HepG2 (cell line): ENCODE measurements around the gene UBASH3A. TPM values are rescaled to one million over a fixed set of nuclear protein-coding genes. Genes with fewer than 3 reads are reported as not detected.
A peak's percentile ranks its signal among the peaks of the same experiment; 100 is the strongest.

ENCODE experiments used
- ATAC-seq: fragments of 200-7000 bp; cut with Tn5 transposase; 3 replicates; pipeline ENCODE4 v1.9.1; 2020; ENCODE audit warnings: mild to moderate bottlenecking, moderate library complexity
- BruUV-seq: library from RNA; stranded (reverse); fragments of 400-500 nt; replicated peaks from 2 replicates; lab custom pipeline; 2021; lab: Mats Ljungman, UMichigan
- CTCF ChIA-PET: fragments of 300-600 bp; formaldehyde crosslinking; extraction: SDS; loops from one replicate; lab custom pipeline; 2021; ENCODE audit warnings: low total read pairs, inconsistent platforms, low intra/inter-chr PET ratio; lab: Yijun Ruan, JAX
- POLR2A ChIA-PET: fragments of 350-600 bp; sonication (Branson Sonifier 250); formaldehyde crosslinking; loops from one replicate; lab custom pipeline; 2020; ENCODE audit warnings: antibody characterized with exemption, inconsistent platforms; lab: Yijun Ruan, JAX
- DNase-seq: peaks from one replicate; pipeline ENCODE4 v3.0.0-alpha.2; 2015; ENCODE audit warnings: low spot score
- FAIRE-seq: peaks from 3 replicates; lab custom pipeline; 2011; peaks lifted over from hg19 to GRCh38; lab: Jason Lieb, UNC
- H2AFZ ChIP-seq: one replicate; pipeline ENCODE4 v1.6.1; 2011; ENCODE audit warnings: low read length, inconsistent platforms
- H3K27ac ChIP-seq: fragments of 300-600 bp; 3 replicates; pipeline ENCODE4 v1.8.0; 2011; ENCODE audit warnings: mixed run types, mild to moderate bottlenecking, mixed read lengths, low read length, inconsistent platforms; ENCODE audit not compliant: insufficient read depth; ENCODE audit errors: extremely low read length
- H3K27me3 ChIP-seq, 2 experiments: fragments of 200-600 bp in 1 of 2; 2 replicates in 1 of 2; 3 replicates in 1 of 2; pipeline versions ENCODE4 v1.6.0 to v1.8.0; 2011; ENCODE audit warnings: low read length in 2 of 2, mild to moderate bottlenecking in 2 of 2, moderate library complexity in 2 of 2, inconsistent platforms in 1 of 2; ENCODE audit not compliant: insufficient read depth in 2 of 2, control insufficient read depth in 1 of 2
- H3K36me3 ChIP-seq, 2 experiments: fragments of 200-600 bp in 1 of 2; replicated peaks in 1 of 2; 2 replicates in 1 of 2; 3 replicates in 1 of 2; pipeline versions ENCODE4 v1.5.1 to v1.8.0; 2011; ENCODE audit warnings: low read length in 2 of 2, inconsistent platforms in 1 of 2; ENCODE audit not compliant: insufficient read depth in 2 of 2, control insufficient read depth in 1 of 2
- H3K4me1 ChIP-seq: 2 replicates; pipeline ENCODE4 v1.5.1; 2012; ENCODE audit warnings: low read length, inconsistent platforms; ENCODE audit not compliant: insufficient read depth
- H3K4me2 ChIP-seq: 2 replicates; pipeline ENCODE4 v1.6.0; 2011; ENCODE audit warnings: low read depth, low read length, inconsistent platforms
- H3K4me3 ChIP-seq, 3 experiments: fragments of 200-600 bp in 1 of 3; sonication (generic), shearing (Covaris generic) in 1 of 3; replicated peaks in 1 of 3; 2 replicates each; pipeline ENCODE4 v1.5.1; 2011 to 2016; ENCODE audit warnings: low read length in 3 of 3, inconsistent platforms in 2 of 3, low read depth in 2 of 3, mild to moderate bottlenecking in 2 of 3, control low read depth in 1 of 3, mixed read lengths in 1 of 3; ENCODE audit not compliant: insufficient read depth in 1 of 3
- H3K79me2 ChIP-seq: one replicate; pipeline ENCODE4 v1.6.1; 2011; ENCODE audit warnings: low read length, inconsistent platforms; ENCODE audit not compliant: insufficient read depth
- H3K9ac ChIP-seq: 2 replicates; pipeline ENCODE4 v1.6.0; 2011; ENCODE audit warnings: mild to moderate bottlenecking, low read depth, low read length, inconsistent platforms; ENCODE audit not compliant: insufficient read depth
- H3K9me3 ChIP-seq: 2 replicates; pipeline ENCODE4 v1.5.1; 2012; ENCODE audit warnings: mild to moderate bottlenecking, low read length
- H4K20me1 ChIP-seq: 2 replicates; pipeline ENCODE4 v1.6.0; 2011; ENCODE audit warnings: inconsistent platforms, mild to moderate bottlenecking, low read length, moderate library complexity; ENCODE audit not compliant: insufficient read depth
- MAFK ChIP-seq, 2 experiments: IDR thresholded peaks in 1 of 2; conservative IDR thresholded peaks in 1 of 2; 2 replicates each; pipeline ENCODE4 v1.6.1; 2011; ENCODE audit warnings: improper control_type of control experiment in 2 of 2, low read length in 2 of 2
- MIER2 ChIP-seq: IDR thresholded peaks from 2 replicates; pipeline ENCODE4 v1.6.1; 2016; ENCODE audit warnings: missing biosample characterization, missing genetic modification reagents
- PRDM10 ChIP-seq: sonication (generic); formaldehyde crosslinking; IDR thresholded peaks from 2 replicates; pipeline ENCODE4 v1.4.0; 2020; ENCODE audit warnings: low read depth, missing genetic modification reagents
- ZNF543 ChIP-seq: sonication (generic); formaldehyde crosslinking; IDR thresholded peaks from 2 replicates; pipeline ENCODE4 v1.4.0; 2020; ENCODE audit warnings: mild to moderate bottlenecking, missing genetic modification reagents
- ZNF839 ChIP-seq: sonication (generic); formaldehyde crosslinking; IDR thresholded peaks from 2 replicates; pipeline ENCODE4 v1.4.0; 2020; ENCODE audit warnings: missing genetic modification reagents, mild to moderate bottlenecking, borderline replicate concordance
- in situ Hi-C: cut with HindIII; loops from 2 replicates; pipeline ENCODE4 v1.10.0; 2017; ENCODE audit warnings: low pct_unique_long_range_greater_than_20kb; ENCODE audit not compliant: extremely low pct_ligation_motif_present
- intact Hi-C: fragments of 100-400 bp; cut with micrococcal nuclease; formaldehyde crosslinking; loops from one replicate; pipeline ENCODE4 v1.10.0; 2022; ENCODE audit not compliant: unreplicated experiment
- polyA plus RNA-seq, 8 experiments: library from polyadenylated mRNA; depleted of rRNA in 3 of 8; stranded (reverse) in 7 of 8; unstranded in 1 of 8; fragments of >200 nt; fragmentation: Illumina TruSeq in 4 of 8; extraction: Trizol in 4 of 8; gene quantifications; 2 replicates each; pipeline versions ENCODE4 v1.2.1 to v1.2.3, GENCODE V29; 2011 to 2016; ENCODE audit warnings: low read depth in 4 of 8, missing spikeins in 1 of 8, mixed read lengths in 1 of 8; ENCODE audit not compliant: insufficient read depth in 1 of 8
- total RNA-seq, 5 experiments: library from RNA; depleted of rRNA; stranded (reverse); fragments of >200 nt; fragmentation: Illumina TruSeq; extraction: Trizol; gene quantifications; 2 replicates each; pipeline ENCODE4 v1.2.3, GENCODE V29; 2016; ENCODE audit warnings: low read depth in 1 of 5

UBASH3A gene
- total and polyA plus RNA-seq, 2 of the 13 experiments (the other 11 are each of a cell fraction or from before 2014, with no cell fraction given) = not detected

GRCh38 chr21:42435833-42436232 is 32.1 kb downstream of the UBASH3A start:
- in situ Hi-C loops (no loop called here), intact Hi-C loops (no loop called here)
- Histone ChIP-seq H3K9ac (no peak overlapping the region), H3K36me3 (no peaks in the 10 kb centered on the region), H3K4me2 (no peak overlapping the region), H3K4me3 (no peak overlapping the region), H3K4me1 (no peaks in the 10 kb centered on the region), H3K27me3 (no peaks in the 10 kb centered on the region), H3K9me3 (no peaks in the 10 kb centered on the region), H3K27ac (no peak overlapping the region), H3K79me2 (no peaks in the 10 kb centered on the region), H4K20me1 (no peaks in the 10 kb centered on the region), H2AFZ (no peak overlapping the region)
- no peak for DNase-seq
- POLR2A ChIA-PET = no interaction called here
- ATAC-seq = no peak
- no TSS peak for BruUV-seq
- CTCF ChIA-PET = no interaction called here
- no peak for FAIRE-seq
- no peak for TF ChIP-seq MIER2 (CRISPR knock-in tag)
- TF ChIP-seq, all 625 proteins: peak for 0

GRCh38 chr21:42436914-42437313 is 33.2 kb downstream of the UBASH3A start:
- no peaks in the 10 kb centered on the region for H3K4me1 ChIP-seq
- intact Hi-C loops = no loop called here
- no peak for TF ChIP-seq PRDM10
- TF ChIP-seq MAFK (conservative IDR thresholded peaks at IDR 0.05 in 1 of 2, IDR thresholded peaks at IDR 0.05 in 1 of 2; ENCODE audit: low read length in 2 of 2) = no peak
- no peak for TF ChIP-seq ZNF839
- peak; percentile 90 for TF ChIP-seq ZNF543
- TF ChIP-seq, all 625 proteins: peak for 1
- H3K9ac ChIP-seq = no peak overlapping the region
- H3K4me2 ChIP-seq = no peak overlapping the region
- no peak for DNase-seq
- H3K79me2 ChIP-seq = no peaks in the 10 kb centered on the region
- in situ Hi-C loops = no loop called here
- ChIA-PET POLR2A (no interaction called here), CTCF (no interaction called here)
- no peak for FAIRE-seq
- H3K27me3 ChIP-seq = no peaks in the 10 kb centered on the region
- H3K4me3 ChIP-seq = no peak overlapping the region
- H3K36me3 ChIP-seq = no peaks in the 10 kb centered on the region
- no peak overlapping the region for H3K27ac ChIP-seq
- no peaks in the 10 kb centered on the region for H4K20me1 ChIP-seq
- H2AFZ ChIP-seq = no peak overlapping the region
- BruUV-seq = no TSS peak
- no peaks in the 10 kb centered on the region for H3K9me3 ChIP-seq
- ATAC-seq = no peak
